ACHN (cell line): Measurements from ENCODE around the gene KRTAP10-12.

ENCODE experiments used
- DNase-seq: peaks from one replicate; pipeline ENCODE4 v3.0.0-alpha.2; 2015
- in situ Hi-C: cut with HindIII; loops from 2 replicates; pipeline ENCODE4 v1.10.0; 2017; ENCODE audit warnings: low sequenced_read_pairs, low pct_ligation_motif_present, low pct_unique_long_range_greater_than_20kb

The KRTAP10-12 gene

DNA sequence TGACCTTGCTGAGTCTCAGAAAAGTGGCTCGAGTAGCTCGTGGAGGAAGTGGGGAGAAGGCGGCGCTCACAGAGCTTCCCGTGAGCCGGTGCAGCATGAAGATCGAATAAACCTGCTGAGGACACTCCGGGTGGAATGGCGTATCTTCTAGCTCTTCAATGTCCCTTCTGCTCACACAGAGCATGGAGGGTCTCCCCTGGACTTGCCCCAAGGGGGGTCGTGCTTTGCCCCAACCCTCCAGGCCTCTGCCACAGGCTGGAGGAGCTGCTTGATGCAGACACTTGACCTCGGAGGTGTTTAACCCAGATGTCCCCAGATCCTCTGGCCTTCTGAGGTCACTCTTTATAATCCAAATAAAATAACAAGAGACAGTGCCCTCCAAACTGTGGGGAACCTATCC, 2.2 kb upstream of the KRTAP10-12 start:
- in situ Hi-C loops: no loop called here
- DNase-seq: no peak

DNA sequence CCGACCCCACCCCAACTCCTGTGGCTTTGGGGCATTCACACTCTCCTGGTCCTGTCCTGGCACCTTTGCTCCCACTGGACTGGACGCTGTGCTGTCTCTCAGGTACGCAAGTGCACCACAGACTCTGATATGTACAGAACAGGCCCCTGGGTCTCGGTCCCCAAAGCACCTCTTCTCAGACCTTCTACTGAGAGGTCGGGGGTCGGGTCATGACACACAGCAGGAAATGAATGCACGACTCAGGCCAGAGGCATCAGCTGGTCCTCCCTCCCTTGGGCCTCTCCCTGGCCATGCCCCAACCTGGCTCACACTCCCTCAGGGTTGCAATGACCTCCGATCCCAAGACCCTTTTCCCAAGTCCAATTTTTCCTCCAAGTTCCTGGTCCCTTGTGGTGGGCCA, 1.8 kb upstream of the KRTAP10-12 start:
- in situ Hi-C loops: no loop called here
- DNase-seq: no peak

DNA sequence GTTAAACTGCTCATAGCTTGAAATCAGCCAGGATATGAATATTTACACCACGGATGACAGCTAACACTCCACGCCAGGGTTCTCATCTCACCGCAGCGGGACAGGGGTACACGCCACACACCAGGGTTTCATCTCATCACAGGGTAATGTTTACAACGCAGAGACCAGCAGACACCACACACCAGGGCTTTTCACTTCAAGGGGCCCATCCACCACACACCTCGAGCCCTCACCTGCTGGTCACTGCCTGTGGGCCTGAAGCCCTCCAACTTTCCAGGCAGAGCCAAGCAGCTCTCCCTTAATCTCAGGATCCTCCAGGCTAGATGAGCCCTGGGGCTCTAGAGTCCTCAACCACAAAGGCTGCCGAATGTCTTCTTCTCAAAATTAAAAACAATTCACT, 1.3 kb upstream of the KRTAP10-12 start:
- no peak for DNase-seq
- in situ Hi-C loops: no loop called here

DNA sequence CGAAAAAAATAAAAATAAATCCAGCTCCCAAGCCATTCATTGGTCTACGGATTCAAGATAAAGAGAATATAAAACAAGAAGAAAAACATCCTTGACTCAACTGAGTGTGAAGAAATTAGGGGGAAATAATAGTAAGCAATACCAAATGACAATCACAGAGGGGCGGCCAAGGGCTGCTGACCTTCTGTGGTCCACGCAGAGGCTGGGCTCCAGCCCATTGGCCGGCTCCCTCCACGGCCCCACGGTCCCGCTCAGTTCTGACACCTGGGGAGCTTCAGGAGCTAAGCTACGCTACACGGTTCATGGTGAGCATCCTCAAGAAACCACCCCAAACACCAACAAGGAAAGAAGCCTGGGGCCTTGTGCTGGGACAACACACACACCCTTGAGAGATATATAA, 400 bp upstream of the KRTAP10-12 start:
- DNase-seq: no peak
- in situ Hi-C loops: no loop called here

DNA sequence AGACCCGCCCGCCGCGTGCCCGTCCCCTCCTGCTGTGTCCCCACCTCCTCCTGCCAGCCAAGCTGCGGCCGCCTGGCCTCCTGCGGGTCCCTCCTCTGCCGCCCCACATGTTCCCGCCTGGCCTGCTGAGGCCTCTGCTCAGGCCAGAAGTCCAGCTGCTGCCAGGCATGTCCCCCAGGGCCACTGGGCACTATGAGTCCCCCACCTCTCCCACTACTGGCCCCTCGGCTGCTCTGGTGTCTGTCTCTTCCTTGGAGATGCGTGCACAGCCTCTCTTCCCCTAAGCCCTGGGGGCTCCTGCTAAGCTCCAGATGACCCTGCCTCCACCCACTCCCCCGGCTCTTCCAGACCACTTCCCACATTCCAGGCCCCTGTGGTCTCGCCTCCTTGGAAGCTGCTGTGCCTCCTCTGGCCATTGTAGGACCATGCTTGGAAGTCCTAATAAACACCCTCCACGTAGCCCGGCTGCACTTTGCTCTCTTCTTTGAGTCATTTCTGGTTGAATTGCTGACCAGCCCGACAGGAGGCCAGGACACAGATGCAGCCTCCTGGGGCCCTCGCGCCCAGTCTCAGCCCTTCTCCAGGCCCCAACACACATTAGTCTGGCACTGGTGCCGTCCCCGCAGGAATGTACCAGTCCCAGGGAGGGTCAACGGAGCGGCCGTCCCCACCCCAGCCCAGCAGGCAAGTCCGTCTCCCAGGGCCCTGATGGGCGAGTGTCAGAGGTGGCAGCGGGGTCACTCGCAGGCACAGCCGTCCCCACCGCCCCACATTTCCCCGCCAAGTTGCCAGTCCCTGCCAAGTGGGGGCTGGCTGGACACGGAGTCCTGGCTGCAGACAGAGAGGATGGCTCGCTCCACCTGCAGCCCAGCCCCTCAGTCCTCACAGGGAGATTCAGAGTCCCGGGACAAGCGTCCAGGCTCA, 1.1 kb downstream of the KRTAP10-12 start:
- DNase-seq: no peak
- in situ Hi-C loops: no loop called here

DNA sequence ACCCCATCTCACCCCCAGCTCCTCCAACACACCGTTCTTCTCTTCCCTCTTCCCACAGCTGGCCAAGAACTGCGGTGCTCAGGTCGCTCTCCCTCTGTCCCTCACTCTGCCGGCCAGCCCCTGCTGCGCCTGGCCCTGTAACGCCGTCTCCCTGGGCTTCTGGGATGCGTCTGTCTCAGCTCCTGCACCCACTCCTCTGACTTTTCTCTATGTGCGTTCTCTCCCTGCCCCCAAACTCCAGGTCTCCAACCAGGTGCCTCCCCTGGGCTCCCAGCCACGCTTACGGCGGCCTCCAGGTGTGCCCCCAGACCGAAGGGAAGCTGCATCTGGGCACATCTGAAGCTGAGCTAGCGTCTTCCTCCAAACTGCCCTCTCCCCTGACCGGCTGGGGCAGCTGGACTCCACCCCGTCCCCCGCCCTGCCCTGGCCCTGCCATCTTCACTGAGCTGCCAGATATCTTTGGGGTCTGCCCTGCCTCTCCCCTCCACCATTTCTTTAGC, 2.6 kb downstream of the KRTAP10-12 start:
- in situ Hi-C loops: no loop called here
- DNase-seq: no peak

DNA sequence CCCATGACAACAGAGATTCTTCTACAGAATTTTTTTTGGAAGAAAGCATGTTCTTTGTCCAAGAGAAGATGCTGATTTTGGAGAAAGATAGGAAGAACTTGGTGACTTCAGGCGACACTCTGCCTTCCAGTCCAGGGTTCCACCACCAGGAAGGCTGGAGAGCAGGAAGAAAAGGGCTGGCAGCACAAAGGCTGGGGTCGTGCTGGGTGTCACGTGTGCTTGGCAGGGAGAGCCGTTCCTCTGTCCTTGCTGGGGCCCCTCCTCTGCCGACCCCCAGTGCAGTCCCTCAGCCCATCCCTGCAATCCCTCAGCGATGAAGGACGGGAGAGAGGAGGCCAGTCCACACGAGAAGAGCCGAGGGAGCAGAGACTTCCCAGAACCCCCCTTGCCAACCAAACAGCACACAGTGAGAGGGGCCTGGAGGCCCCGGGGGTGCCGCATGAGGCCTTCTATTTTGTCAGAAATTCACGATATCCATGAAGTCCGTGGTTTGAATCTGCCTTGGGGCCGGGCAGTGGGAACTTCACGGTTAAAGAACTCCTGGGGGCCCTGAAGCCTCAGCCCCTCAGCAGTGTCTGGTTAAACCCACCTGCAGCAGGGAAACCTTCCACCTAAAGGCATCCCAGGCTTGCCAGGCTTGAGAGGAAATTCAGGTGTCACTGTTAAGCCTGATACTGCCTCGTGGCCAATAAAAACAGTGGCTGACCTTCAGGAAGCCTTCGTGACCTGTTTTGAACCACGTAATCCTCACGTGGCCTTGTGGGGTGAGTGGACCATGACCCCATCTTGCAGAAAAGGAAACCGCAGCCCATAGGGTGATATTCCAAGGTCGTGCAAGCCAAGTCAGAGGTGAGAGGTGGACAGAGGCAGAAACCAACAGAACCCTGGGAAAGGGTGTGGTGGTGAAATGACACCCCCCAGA, 3.4 kb downstream of the KRTAP10-12 start:
- no peak for DNase-seq
- in situ Hi-C loops: no loop called here

DNA sequence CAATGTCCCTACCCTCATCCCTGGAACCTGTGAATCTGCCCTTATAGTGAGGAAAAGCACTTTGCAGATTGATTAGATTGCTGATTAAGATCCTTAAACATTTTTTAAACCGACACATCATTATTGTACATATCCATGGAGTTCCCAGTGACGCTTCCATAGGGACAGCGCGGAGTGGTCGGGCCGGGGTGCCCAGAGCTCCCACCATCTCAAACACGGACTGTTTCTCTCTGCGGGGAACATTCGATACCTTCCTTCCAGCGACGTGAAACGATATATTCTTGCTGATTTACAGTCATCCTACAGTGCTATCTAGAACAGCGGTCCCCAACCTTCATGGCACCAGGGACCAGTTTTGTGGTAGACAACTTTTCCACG, 4.0 kb downstream of the KRTAP10-12 start:
- no peak for DNase-seq

DNA sequence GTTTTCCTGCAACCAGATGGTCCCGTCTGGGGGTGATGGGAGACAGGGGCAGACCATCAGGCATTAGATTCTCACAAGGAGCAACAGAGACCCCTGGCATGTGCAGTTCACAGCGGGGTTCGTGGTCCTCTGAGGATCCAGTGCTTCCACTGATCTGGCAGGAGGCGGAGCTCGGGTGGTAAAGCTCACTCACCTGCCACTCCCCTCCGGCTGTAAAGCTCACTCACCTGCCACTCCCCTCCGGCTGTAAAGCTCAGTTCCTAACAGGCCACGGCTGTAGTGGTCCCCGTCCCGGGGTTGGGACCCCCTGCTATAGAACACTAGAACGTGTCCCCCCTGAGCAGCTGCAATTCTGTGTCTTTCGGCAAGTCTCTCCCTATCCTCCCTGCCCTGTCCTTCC, 4.6 kb downstream of the KRTAP10-12 start:
- DNase-seq: no peak
- in situ Hi-C loops: no loop called here

More for the DNA sequence above, 4.0 kb downstream of the KRTAP10-12 start:
- in situ Hi-C loops: no loop called here

DNA sequence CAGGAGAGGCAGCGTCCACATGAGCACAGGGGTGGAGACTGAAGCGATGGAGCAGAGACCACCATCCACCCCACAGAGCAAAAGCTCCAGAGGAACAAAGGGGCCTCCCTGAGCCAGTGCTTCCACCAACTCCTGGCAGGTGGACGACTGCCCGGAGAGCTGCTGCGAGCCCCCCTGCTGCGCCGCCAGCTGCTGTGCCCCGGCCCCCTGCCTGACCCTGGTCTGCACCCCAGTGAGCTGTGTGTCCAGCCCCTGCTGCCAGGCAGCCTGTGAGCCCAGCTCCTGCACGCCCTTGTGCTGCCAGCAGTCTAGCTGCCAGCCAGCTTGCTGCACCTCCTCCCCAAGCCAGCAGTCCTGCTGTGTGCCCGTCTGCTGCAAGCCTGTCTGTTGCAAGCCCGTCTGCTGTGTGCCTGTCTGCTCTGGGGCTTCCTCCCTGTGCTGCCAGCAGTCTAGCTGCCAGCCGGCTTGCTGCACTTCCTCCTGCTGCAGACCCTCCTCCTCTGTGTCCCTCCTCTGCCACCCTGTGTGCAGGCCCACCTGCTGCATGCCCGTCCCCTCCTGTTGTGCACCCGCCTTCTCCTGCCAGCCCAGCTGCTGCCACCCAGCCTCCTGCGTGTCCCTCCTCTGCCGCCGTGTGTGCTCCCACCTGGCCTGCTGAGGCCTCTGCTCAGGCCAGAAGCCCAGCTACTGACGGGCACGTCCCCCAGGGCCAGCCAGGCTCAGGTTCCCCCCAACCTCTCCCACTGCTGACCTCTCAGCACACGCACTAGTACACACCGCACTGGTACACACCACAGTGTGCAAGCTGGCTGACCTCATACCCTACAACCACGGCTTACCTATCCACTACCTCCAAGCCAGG, 5.4 kb downstream of the KRTAP10-12 start:
- DNase-seq: no peak

DNA sequence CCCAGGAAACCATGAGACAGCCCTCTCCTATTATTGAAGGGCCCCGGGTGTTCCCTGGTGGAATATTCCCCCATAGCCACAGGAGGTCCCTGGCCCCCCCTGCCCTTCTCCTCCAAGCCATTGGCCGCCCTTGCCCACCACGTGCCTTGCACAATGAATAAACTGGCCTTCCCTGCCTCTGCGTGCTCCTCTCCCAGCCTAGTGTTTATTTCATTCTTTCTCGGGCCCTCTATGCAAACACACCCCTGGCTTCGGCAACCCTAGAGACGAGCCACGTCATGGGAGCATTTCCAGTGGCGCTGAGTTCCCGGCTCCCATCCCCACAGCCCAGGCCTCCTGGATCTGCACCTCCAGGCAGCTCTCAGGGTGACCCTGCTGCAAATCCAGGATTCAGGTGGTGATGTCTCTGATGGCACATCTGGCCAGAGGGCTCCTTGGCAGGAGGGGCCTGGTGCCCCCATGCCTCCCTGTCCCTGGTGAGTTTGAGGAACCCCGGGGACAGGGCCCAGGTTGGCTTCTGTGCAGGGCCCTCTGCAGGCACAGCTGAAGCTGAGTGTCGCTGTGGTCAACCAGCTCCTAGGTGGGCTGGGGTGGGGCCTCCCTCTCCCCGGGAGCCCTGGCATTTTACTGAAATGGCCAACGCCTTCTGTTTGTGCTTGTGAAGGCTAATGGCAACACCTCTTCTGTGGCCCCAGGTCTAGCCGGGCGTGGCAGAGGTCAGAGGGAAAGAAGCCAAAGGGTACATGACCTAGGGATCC, 6.2 kb downstream of the KRTAP10-12 start:
- in situ Hi-C loops: no loop called here
- no peak for DNase-seq

More for the DNA sequence above, 5.4 kb downstream of the KRTAP10-12 start:
- in situ Hi-C loops: no loop called here

DNA sequence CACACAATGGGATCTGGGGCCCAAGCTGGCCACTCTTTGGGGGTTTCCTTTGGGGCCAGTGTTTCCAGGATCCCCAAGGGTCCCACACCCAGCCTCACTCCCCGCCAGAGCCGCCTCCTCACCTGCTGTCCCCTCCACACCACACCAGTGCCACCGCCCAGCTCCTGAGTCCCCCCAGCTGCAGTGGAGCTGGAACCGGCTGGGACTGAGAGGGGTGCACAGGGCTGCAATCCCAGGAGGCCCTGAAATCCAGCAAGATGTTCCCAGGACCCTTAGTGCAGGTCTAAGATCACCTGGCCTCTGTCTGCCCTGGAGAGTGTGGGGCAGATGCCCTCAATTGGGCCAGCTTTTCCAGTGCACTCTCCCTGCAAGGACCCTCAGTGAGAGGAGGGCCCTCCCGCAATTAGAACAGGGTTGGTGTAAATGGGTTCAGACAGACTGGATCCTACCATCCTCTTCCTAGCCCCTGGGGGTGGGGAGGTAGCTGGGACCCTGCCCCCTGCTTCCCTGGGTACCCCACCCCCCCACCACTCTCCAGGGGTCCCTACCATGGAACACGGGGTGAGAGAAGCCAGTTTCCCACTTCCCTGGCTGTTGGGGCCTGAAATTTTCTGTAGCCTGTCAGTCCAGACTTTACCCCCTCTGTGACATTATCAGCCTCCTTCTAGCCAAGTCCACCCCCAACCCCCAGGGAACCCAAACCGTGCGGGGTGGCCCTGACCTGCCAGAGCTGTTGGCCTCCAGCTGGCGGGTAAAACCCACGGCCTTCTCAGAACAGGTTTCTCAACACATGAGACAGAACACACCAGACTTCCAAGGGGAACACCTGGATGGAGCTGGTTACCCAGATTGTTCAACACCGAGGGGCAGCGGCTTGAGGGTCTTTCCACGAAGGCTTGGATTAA, 7.0 kb downstream of the KRTAP10-12 start:
- in situ Hi-C loops: no loop called here
- no peak for DNase-seq

DNA sequence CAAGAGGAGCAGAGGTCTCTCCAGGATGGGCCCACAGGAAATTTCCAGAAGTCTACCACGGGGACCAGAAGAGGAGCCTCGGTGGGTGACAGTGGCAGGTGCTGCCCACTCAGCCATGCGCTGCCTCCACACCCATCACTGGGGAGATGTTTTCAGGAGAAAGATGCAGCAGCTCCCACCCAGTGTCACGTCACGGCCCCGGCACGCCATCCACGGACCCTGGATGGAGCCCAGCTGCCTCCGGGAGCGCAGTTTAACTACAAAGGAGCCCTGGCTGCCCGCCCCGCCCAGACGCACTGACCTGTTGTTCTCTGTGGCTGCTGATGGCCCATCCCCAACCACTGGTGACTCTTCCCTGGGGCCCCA, 7.6 kb downstream of the KRTAP10-12 start:
- in situ Hi-C loops: no loop called here

DNA sequence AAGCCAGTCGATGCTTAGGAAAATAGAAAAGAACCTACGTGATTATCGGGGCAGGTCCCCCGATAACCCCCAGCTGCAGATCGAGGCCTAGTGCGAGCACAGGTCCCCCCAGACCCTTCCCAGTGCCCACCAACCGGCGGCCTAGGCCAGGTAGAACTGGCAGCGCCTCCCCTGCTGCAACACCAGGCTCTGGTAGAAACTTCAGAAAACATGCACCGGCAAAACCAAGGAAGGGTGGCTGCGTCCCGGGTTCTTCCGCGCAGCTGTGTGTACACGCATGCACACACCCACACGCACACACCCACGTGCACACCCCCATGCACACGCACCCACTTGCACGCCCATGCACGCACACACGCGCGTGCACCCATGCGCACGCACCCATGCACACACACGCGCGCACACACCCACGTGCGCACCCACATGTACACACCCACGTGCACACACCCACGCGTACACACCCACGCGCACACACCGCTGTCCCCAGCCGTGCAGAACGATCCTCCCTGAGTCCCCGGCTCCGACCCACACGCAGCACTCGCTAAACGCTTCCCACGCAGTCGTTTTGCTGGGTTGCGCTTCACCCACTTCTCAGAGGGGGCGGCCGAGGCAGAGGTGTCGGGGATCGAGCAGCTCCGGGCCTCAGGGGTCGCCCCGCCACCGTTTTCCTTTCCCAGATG, 9.2 kb downstream of the KRTAP10-12 start:
- in situ Hi-C loops: no loop called here
- DNase-seq: no peak

More for the DNA sequence above, 7.6 kb downstream of the KRTAP10-12 start:
- no peak for DNase-seq

DNA sequence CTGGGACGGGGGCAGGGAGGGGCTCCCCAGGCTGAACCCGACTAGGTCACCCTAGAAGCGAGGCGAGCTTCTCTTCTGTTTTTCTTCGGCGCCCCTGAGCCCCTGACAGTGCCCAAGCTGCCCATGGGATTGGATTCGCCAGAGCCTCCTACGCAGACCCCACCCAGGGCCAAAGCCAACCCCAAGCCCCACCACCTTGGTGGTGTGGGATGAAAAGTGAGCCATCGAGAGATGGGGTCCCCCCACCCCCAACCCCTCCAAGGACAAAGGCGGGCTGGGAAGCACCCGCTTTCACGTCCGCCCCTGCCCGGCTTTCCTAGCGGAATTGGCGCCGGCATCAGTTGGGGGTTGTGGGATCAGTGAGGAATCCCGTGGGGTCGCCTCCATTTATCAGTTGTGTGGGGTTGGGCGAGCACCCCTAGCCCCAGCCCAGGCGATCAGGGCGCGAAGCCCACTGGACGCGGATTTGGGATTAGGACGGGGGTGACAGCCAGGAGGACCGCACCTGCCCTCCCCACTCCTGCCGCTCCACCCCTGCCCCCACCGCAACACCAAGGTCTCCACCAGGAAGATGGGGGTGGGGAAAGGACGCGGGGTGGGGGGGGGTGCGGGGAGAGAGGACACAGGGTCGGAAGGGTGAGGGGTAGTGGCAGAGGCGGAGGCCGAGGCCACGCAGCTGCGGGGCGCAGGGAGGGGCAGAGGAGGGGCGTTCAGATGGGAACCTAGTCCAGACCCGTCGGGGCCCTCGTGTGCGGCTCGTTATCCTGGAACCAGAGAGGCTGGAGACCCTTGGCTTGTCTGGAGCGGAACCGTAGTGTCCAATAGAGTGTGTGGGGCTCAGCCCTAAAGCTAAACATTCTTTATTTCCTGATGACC, 10.0 kb downstream of the KRTAP10-12 start:
- in situ Hi-C loops: no loop called here
- DNase-seq: no peak
